Left ventricle myocardium superior (tissue), 1 donor: ENCODE results near the gene HAGH. TPM values are rescaled to one million over a fixed set of nuclear protein-coding genes. Genes with fewer than 3 reads are reported as not detected.
"Not testable (repeated sequence)": the region's sequence is repeated elsewhere in the genome, so short reads cannot be mapped to it uniquely, and the experiment has no call there.

ENCODE experiments used
- ATAC-seq: fragments of 200-7000 bp; cut with Tn5 transposase; one replicate; pipeline ENCODE4 v1.9.1; 2020; ENCODE audit warnings: mild to moderate bottlenecking, moderate library complexity
- DNase-seq: peaks from one replicate; pipeline ENCODE4 v3.0.0-alpha.2; 2020
- intact Hi-C: fragments of 100-400 bp; cut with micrococcal nuclease; formaldehyde crosslinking; loops from one replicate; pipeline ENCODE4 v1.11.0; 2022
- total RNA-seq: library from RNA; stranded (reverse); fragmentation: NEBNext Ultra II Directional; extraction: Animal tissue kit (Norgen Biotek cat#: 25700); gene quantifications from one replicate; pipeline ENCODE4 v1.2.1, GENCODE V29; 2021
- donor health status: DM: no; HTN: yes; CAD: no; lungs with severe emphysema.

HAGH gene
- total RNA-seq, 1 donor from 2014 or later: 182 TPM

DNA sequence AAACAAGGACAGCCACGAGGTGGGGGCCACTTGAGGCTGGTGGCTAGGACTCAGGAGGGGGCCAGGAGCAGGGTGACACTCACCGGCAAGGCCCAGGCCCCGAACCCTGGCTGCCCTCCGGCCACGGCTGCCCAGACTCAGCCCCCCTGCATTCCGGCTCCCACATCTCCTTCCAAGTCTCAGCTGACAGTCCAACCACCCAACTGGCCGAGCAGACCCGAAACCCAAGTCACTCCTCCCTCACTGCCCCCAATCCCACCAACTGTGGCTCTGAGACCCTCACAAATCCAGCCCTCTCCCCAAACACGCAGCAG lies 9.4 kb downstream of the HAGH start:
- intact Hi-C loops: no loop called here
- DNase-seq (peak; percentile 23), ATAC-seq (no peak)

- DNase-seq: no peak
- ATAC-seq: no peak
- intact Hi-C loops: no loop called here
Measured at GRCh38 chr16:1816396-1817275, 10.0 kb downstream of the HAGH start.

DNA sequence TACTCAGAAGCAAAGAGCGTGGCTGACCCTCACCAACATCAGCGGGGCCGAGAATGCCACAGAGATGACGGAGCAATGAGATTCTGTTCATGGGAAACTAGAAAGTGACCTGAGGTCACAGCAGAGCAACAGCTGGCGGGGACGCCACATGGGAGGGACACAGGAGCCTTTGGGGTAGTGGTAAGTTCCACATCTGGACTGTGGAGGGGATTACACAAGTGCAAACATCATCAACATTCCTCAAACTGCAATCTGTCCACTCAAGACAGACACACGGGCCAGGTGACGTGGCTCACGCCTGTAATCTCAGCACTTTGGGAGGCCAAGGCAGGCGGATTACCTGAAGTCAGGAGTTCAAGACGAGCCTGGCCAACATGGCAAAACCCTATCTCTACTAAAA lies 11.2 kb downstream of the HAGH start:
- DNase-seq (peak; percentile 25), ATAC-seq (no peak)
- intact Hi-C loops: no loop called here

DNA sequence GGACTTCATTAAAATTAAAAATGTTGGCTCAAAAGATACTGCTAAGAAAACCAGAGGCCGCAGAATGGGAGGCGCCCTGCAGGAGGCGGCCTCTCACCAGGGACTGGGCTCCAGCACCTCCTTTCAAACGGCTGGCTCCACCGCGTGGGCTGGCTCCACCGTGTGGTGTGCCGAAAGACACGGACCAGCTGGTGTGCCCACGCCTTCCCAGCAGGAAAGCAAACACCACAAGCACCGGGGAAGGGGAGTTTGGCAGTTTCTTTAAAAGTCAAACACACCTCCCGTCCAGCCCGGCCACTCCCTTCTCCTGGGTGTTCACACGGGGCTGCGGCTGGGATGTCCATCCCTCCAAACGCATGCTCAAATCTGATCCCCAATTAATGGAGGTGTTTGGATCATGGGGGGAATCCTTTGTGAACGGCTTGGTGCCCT lies 13.9 kb downstream of the HAGH start:
- DNase-seq (peak; percentile 85), ATAC-seq (peak; percentile 91)
- intact Hi-C loops: no loop called here

GRCh38 chr16:1810536-1810935 lies 16.1 kb downstream of the HAGH start:
- ATAC-seq (no peak), DNase-seq (no peak)
- intact Hi-C loops: no loop called here

DNA sequence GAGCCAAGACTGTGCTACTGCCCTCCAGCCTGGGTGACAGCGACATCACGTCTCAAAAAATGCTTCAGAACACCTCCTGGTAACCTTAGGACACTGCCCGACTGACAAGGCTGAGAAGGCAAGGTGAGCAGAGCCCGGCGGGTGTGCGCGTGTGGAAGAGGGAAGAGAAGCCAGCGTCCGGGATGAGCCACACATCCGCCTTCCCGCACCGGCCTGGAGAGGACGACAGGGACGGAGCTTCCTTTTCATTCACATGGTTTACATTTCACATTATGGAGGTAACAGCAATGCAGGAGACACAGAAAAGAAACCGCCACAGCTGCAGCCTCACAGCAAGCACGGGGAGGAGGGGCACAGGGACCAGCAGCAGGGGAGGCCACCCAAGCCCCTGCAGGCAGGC lies 16.5 kb downstream of the HAGH start:
- no peak for ATAC-seq
- DNase-seq: no peak
- intact Hi-C loops: no loop called here

GRCh38 chr16:1809281-1809801 lies 17.3 kb downstream of the HAGH start:
- DNase-seq (peak; percentile 27), ATAC-seq (no peak)
- intact Hi-C loops: no loop called here

DNA sequence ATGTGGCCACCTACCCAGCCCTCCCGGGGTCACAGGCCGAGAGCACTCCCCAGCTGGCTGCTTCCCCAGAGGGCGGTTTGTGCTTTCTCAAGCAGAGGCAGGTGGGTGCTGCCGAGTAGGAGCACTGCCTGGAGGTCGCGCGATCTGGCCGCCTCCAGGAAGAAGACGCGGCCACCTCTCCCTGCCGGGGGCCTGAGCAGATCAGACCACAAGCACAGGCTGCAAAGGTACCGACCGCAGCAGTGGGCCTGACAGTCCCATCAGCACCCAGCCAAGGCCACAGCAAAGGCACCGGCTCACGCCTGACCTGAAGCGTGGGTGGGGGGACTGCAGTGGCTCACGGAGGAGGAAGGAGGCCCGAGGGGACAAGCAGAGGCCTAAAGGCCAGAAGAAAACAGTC lies 17.9 kb downstream of the HAGH start:
- intact Hi-C loops: no loop called here
- DNase-seq: no peak

DNA sequence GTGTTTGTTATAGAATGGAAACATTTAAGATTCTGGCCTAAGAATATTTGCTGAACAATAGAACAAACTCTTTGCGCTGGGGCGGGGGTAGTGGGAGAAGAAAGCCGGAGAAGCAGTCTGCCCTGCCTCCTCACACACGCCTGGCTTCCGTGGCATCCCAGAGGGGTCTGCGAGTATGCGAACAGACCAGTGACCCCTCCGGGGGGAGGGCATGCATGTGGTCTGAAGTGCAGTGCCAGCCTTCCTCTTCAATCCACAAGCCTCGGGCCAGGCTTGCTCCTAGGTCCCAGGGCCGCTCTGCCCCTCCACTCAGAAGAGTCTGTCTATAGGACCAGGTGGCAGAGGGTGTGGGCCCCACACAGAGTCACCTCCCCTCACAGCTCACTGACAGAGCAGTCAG lies 19.0 kb downstream of the HAGH start:
- no peak for DNase-seq
- intact Hi-C loops: no loop called here
- ATAC-seq: no peak

More for the DNA sequence above, 17.9 kb downstream of the HAGH start:
- ATAC-seq: no peak

DNA sequence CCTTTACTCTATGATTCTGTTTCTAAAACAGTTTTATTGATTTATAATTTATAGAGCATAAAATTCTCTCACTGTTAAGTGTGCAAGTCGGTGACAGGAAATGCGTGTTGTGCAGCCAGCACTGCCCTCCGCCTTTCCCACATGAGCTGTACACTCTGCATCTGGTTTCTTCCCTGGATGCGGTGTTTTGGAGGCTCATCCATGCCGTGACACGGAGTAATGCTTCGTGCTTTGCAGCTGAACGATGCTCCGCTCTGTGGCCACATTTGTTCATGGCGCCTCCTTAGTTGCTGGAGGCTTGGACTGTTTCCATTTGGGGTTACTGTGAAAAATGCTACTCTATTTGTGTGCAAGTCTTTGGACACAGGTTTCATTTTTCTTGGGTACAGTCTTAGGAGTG lies 25.9 kb downstream of the HAGH start:
- intact Hi-C loops: no loop called here
- DNase-seq: no peak
- no peak for ATAC-seq

- ATAC-seq, intact Hi-C loops, DNase-seq: not testable (repeated sequence)
Measured at GRCh38 chr16:1799263-1799662, 27.4 kb downstream of the HAGH start.

GRCh38 chr16:1794908-1795666 lies 31.5 kb downstream of the HAGH start:
- no peak for ATAC-seq
- intact Hi-C loops: no loop called here
- DNase-seq: no peak

GRCh38 chr16:1794221-1794871 lies 32.3 kb downstream of the HAGH start:
- ATAC-seq: no peak
- no peak for DNase-seq
- intact Hi-C loops: no loop called here

GRCh38 chr16:1793578-1794220 lies 32.9 kb downstream of the HAGH start, which contains the start of gene IGFALS:
TSS of gene IGFALS (minus strand) at chr16:1793705. CDS start at chr16:1793652, 53 bp downstream.
- intact Hi-C loops: no loop called here
- peak; percentile 17 for DNase-seq
- ATAC-seq: no peak

DNA sequence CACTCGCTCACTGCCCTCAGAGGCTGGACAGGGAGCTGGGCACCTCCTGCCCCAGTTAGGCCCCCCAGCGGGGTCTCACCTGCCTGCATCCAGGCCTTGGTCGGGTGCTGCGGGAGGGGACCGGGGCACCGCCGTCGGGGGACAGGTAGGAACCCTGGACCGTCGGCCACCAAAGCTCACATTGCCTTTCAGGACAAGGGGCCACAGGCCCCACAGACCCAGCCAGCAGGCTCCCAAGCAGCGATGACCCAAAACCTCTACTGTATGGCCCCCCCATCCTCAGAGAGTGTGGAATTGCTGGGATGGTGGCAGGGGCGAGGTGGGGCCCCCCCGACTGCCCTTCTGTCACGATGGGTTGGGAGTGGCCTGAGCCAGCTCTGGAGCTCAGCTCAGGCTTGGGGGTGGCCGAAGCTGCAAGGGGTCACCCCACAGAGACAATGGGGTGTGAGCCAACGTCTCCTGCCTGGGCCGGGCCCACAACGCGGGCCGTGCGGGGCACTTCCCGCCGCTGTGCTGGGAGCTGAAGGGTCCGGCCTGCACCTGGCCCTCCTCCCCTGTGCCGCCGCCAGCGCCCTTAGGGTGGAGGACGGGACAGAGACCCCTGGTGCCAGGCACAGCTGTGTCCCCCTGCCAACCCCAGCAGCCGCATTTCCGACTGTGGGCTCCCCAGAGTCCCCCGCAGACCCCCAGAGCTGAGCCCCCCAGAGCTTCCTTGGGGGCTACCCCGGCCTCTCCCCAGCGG lies 33.6 kb downstream of the HAGH start:
- DNase-seq (peak; percentile 20), ATAC-seq (no peak)
- intact Hi-C loops: no loop called here

- DNase-seq (no peak), ATAC-seq (no peak)
- intact Hi-C loops: no loop called here
Measured at GRCh38 chr16:1791943-1792812, 34.4 kb downstream of the HAGH start.

- ATAC-seq: no peak
- intact Hi-C loops: no loop called here
- DNase-seq: no peak
Measured at GRCh38 chr16:1791256-1791942, 35.2 kb downstream of the HAGH start.
